Large intestine (tissue), 3 donors: ENCODE data around the gene HIVEP3. TPM values are rescaled to one million over a fixed set of nuclear protein-coding genes. Genes with fewer than 3 reads are reported as not detected.

Experiments used
- DNase-seq, 2 donors: peaks; one replicate each; pipeline versions ENCODE4 v3.0.0 to v3.0.0-alpha.2; 2013
- H3K27ac ChIP-seq: one replicate; pipeline ENCODE4 v1.5.1; 2013; ENCODE audit warnings: low read length
- H3K27me3 ChIP-seq: 2 replicates; pipeline ENCODE4 v1.6.1; 2013; ENCODE audit warnings: low read length; ENCODE audit not compliant: control insufficient read depth, insufficient read depth
- H3K36me3 ChIP-seq: 2 replicates; pipeline ENCODE4 v1.6.1; 2013; ENCODE audit warnings: low read length; ENCODE audit not compliant: control insufficient read depth, insufficient read depth
- H3K4me1 ChIP-seq: one replicate; pipeline ENCODE4 v1.6.1; 2013; ENCODE audit warnings: low read length; ENCODE audit not compliant: control insufficient read depth, insufficient read depth
- H3K4me3 ChIP-seq: one replicate; pipeline ENCODE4 v1.5.1; 2013; ENCODE audit warnings: low read length
- H3K9me3 ChIP-seq: one replicate; pipeline ENCODE4 v1.6.1; 2013; ENCODE audit warnings: mild to moderate bottlenecking, low read depth, low read length, moderate library complexity; ENCODE audit not compliant: control insufficient read depth
- WGBS: methylation state at CpG from one replicate; pipeline ENCODE4 v1.1.5; 2013; ENCODE audit warnings: low lambda C conversion rate; ENCODE audit not compliant: insufficient coverage; 5-methylcytosine and 5-hydroxymethylcytosine counted together
- polyA plus RNA-seq: library from polyadenylated mRNA; unstranded; fragments of 120-200 nt; gene quantifications from one replicate; pipeline ENCODE4 v1.2.1, GENCODE V29; 2013

HIVEP3 gene
- polyA plus RNA-seq, 1 donor = 2.6 TPM

- WGBS = no CpG with 5 or more reads among the region's 8 CpGs
Observed at GRCh38 chr1:41776891-41777441, 141.8 kb downstream of the HIVEP3 start.

GRCh38 chr1:41775956-41776585 is 142.7 kb downstream of the HIVEP3 start:
- no CpG with 5 or more reads among the region's 6 CpGs for WGBS
- Histone ChIP-seq H3K4me1 (no peaks in the 10 kb centered on the region), H3K9me3 (no peaks in the 10 kb centered on the region), H3K36me3 (no peaks in the 10 kb centered on the region), H3K27me3 (no peaks in the 10 kb centered on the region), H3K4me3 (no peak overlapping the region), H3K27ac (no peak overlapping the region)
- no peak for DNase-seq

More at GRCh38 chr1:41776891-41777441, 141.8 kb downstream of the HIVEP3 start:
- Histone ChIP-seq H3K27me3 (no peaks in the 10 kb centered on the region), H3K27ac (no peak overlapping the region), H3K9me3 (no peaks in the 10 kb centered on the region), H3K4me3 (no peak overlapping the region), H3K36me3 (no peaks in the 10 kb centered on the region), H3K4me1 (no peaks in the 10 kb centered on the region)
- no peak for DNase-seq

GRCh38 chr1:41774471-41774990 is 144.2 kb downstream of the HIVEP3 start:
- DNase-seq = no peak
- no peaks in the 10 kb centered on the region for H3K4me1 ChIP-seq
- no peaks in the 10 kb centered on the region for H3K36me3 ChIP-seq
- no CpG with 5 or more reads among the region's 2 CpGs for WGBS
- no peaks in the 10 kb centered on the region for H3K9me3 ChIP-seq
- H3K27ac ChIP-seq = no peak overlapping the region
- H3K4me3 ChIP-seq = no peak overlapping the region
- no peaks in the 10 kb centered on the region for H3K27me3 ChIP-seq

GRCh38 chr1:41773842-41774241 is 144.9 kb downstream of the HIVEP3 start:
- no peaks in the 10 kb centered on the region for H3K9me3 ChIP-seq
- H3K36me3 ChIP-seq = no peaks in the 10 kb centered on the region
- WGBS = no CpG with 5 or more reads among the region's 3 CpGs
- no peak overlapping the region for H3K27ac ChIP-seq
- DNase-seq = no peak
- H3K4me3 ChIP-seq = no peak overlapping the region
- H3K4me1 ChIP-seq = no peaks in the 10 kb centered on the region
- no peaks in the 10 kb centered on the region for H3K27me3 ChIP-seq

GRCh38 chr1:41773144-41773591 is 145.6 kb downstream of the HIVEP3 start:
- no CpG with 5 or more reads among the region's 5 CpGs for WGBS
- Histone ChIP-seq H3K36me3 (no peaks in the 10 kb centered on the region), H3K27me3 (no peaks in the 10 kb centered on the region), H3K9me3 (no peaks in the 10 kb centered on the region), H3K4me3 (no peak overlapping the region), H3K27ac (no peak overlapping the region), H3K4me1 (no peaks in the 10 kb centered on the region)
- no peak for DNase-seq

GRCh38 chr1:41769068-41769467 is 149.7 kb downstream of the HIVEP3 start:
- no peak overlapping the region for H3K27ac ChIP-seq
- H3K9me3 ChIP-seq = no peaks in the 10 kb centered on the region
- no peak overlapping the region for H3K4me3 ChIP-seq
- no peaks in the 10 kb centered on the region for H3K36me3 ChIP-seq
- H3K27me3 ChIP-seq = no peaks in the 10 kb centered on the region
- H3K4me1 ChIP-seq = no peaks in the 10 kb centered on the region
- no CpG with 5 or more reads among the region's 2 CpGs for WGBS
- DNase-seq = no peak

GRCh38 chr1:41768583-41768982 is 150.1 kb downstream of the HIVEP3 start:
- no peak for DNase-seq
- no CpG with 5 or more reads among the region's 6 CpGs for WGBS
- Histone ChIP-seq H3K27me3 (no peaks in the 10 kb centered on the region), H3K4me3 (no peak overlapping the region), H3K27ac (no peak overlapping the region), H3K4me1 (no peaks in the 10 kb centered on the region), H3K36me3 (no peaks in the 10 kb centered on the region), H3K9me3 (no peaks in the 10 kb centered on the region)

GRCh38 chr1:41767534-41768525 is 150.9 kb downstream of the HIVEP3 start:
- H3K27ac ChIP-seq = no peak overlapping the region
- DNase-seq = no peak

GRCh38 chr1:41766546-41766945 is 152.2 kb downstream of the HIVEP3 start:
- Histone ChIP-seq H3K4me1 (no peaks in the 10 kb centered on the region), H3K36me3 (no peaks in the 10 kb centered on the region), H3K27ac (no peak overlapping the region), H3K9me3 (no peaks in the 10 kb centered on the region), H3K27me3 (no peaks in the 10 kb centered on the region), H3K4me3 (no peak overlapping the region)
- WGBS = no CpG with 5 or more reads among the region's 2 CpGs
- DNase-seq = no peak

More at GRCh38 chr1:41767534-41768525, 150.9 kb downstream of the HIVEP3 start:
- Histone ChIP-seq H3K4me3 (no peak overlapping the region), H3K36me3 (no peaks in the 10 kb centered on the region), H3K4me1 (no peaks in the 10 kb centered on the region), H3K9me3 (no peaks in the 10 kb centered on the region), H3K27me3 (no peaks in the 10 kb centered on the region)
- WGBS = 60% methylated on average over 1 of the region's 11 CpGs

- H3K4me3 ChIP-seq = no peak overlapping the region
- H3K4me1 ChIP-seq = no peaks in the 10 kb centered on the region
- DNase-seq = no peak
- no peaks in the 10 kb centered on the region for H3K27me3 ChIP-seq
- no peaks in the 10 kb centered on the region for H3K36me3 ChIP-seq
- no peak overlapping the region for H3K27ac ChIP-seq
- H3K9me3 ChIP-seq = no peaks in the 10 kb centered on the region
Observed at GRCh38 chr1:41766041-41766440, 152.7 kb downstream of the HIVEP3 start.
